WTC11 (cell line): ENCODE data around the gene DOCK1. TPM values are rescaled to one million over a fixed set of nuclear protein-coding genes. Genes with fewer than 3 reads are reported as not detected.

Source experiments
- ATAC-seq: fragments of 200-7000 bp; cut with Tn5 transposase; 2 replicates; pipeline ENCODE4 v1.10.0; 2021; ENCODE audit warnings: mild to moderate bottlenecking, moderate library complexity
- CTCF ChIA-PET: fragments of 300-600 bp; sonication (Branson Sonifier 250); formaldehyde crosslinking; loops from one replicate; lab custom pipeline; 2021; ENCODE audit warnings: antibody characterized with exemption; lab: Charles Lee
- POLR2A ChIA-PET: fragments of 350-600 bp; sonication (Branson Sonifier 250); formaldehyde crosslinking; loops from one replicate; lab custom pipeline; 2021; ENCODE audit warnings: antibody characterized with exemption; lab: Charles Lee
- DNase-seq: peaks from one replicate; pipeline ENCODE4 v3.0.0; 2021; ENCODE audit warnings: low spot score
- H3K27ac Mint-ChIP-seq: 2 replicates; pipeline ENCODE4 v1.8.0; 2021; ENCODE audit warnings: mixed read lengths
- H3K27me3 Mint-ChIP-seq: 2 replicates; pipeline ENCODE4 v1.8.0; 2021; ENCODE audit warnings: low read depth, mild to moderate bottlenecking, moderate library complexity, mixed read lengths
- H3K36me3 Mint-ChIP-seq: 2 replicates; pipeline ENCODE4 v1.8.0; 2021; ENCODE audit warnings: mixed read lengths
- H3K4me1 Mint-ChIP-seq: 2 replicates; pipeline ENCODE4 v1.8.0; 2022; ENCODE audit warnings: mixed read lengths
- H3K4me3 Mint-ChIP-seq: 2 replicates; pipeline ENCODE4 v1.8.0; 2021; ENCODE audit warnings: mild to moderate bottlenecking, moderate library complexity, mixed read lengths
- H3K9me3 Mint-ChIP-seq: 2 replicates; pipeline ENCODE4 v1.8.0; 2021; ENCODE audit warnings: mixed read lengths
- CBFB ChIP-seq: sonication (generic); formaldehyde crosslinking; IDR thresholded peaks from 2 replicates; pipeline ENCODE4 v1.8.1; 2022; ENCODE audit warnings: mild to moderate bottlenecking, low read depth, missing genetic modification reagents
- CREM ChIP-seq: sonication (generic); formaldehyde crosslinking; IDR thresholded peaks from 2 replicates; pipeline ENCODE4 v1.8.1; 2022; ENCODE audit warnings: mild to moderate bottlenecking, missing genetic modification reagents, moderate library complexity
- FOXP1 ChIP-seq: sonication (generic); formaldehyde crosslinking; IDR thresholded peaks from 2 replicates; pipeline ENCODE4 v1.8.0; 2022; ENCODE audit warnings: missing genetic modification reagents, mild to moderate bottlenecking, moderate library complexity, borderline replicate concordance
- GABPB1 ChIP-seq: sonication (generic); formaldehyde crosslinking; IDR thresholded peaks from 2 replicates; pipeline ENCODE4 v1.8.1; 2023; ENCODE audit warnings: mild to moderate bottlenecking, missing genetic modification reagents
- MXD4 ChIP-seq: fragments of 250-450 bp; sonication (Bioruptor Pico); IDR thresholded peaks from 2 replicates; pipeline ENCODE4 v1.8.0; 2021; ENCODE audit warnings: mild to moderate bottlenecking, moderate library complexity, borderline replicate concordance
- NFATC4 ChIP-seq: fragments of 250-450 bp; sonication (Bioruptor Pico); IDR thresholded peaks from 2 replicates; pipeline ENCODE4 v1.9.0; 2021; ENCODE audit warnings: mild to moderate bottlenecking
- NFYB ChIP-seq: sonication (generic); formaldehyde crosslinking; conservative IDR thresholded peaks from 2 replicates; pipeline ENCODE4 v1.8.0; 2022; ENCODE audit warnings: low read depth, missing genetic modification reagents
- NR2C2 ChIP-seq: sonication (generic); formaldehyde crosslinking; IDR thresholded peaks from 2 replicates; pipeline ENCODE4 v1.8.0; 2022; ENCODE audit warnings: mild to moderate bottlenecking, missing genetic modification reagents
- TEAD1 ChIP-seq: sonication (generic); formaldehyde crosslinking; IDR thresholded peaks from 2 replicates; pipeline ENCODE4 v1.8.0; 2022; ENCODE audit warnings: mild to moderate bottlenecking, missing genetic modification reagents
- TP53 ChIP-seq: sonication (generic); formaldehyde crosslinking; IDR thresholded peaks from 2 replicates; pipeline ENCODE4 v1.8.1; 2023; ENCODE audit warnings: mild to moderate bottlenecking, missing genetic modification reagents
- ZNF219 ChIP-seq: sonication (generic); formaldehyde crosslinking; IDR thresholded peaks from 2 replicates; pipeline ENCODE4 v1.8.0; 2023; ENCODE audit warnings: missing genetic modification reagents, mild to moderate bottlenecking, borderline replicate concordance
- ZNF263 ChIP-seq: sonication (generic); formaldehyde crosslinking; IDR thresholded peaks from 2 replicates; pipeline ENCODE4 v1.8.1; 2022; ENCODE audit warnings: low read depth, mild to moderate bottlenecking, moderate library complexity, missing genetic modification reagents
- ZNF317 ChIP-seq: sonication (generic); formaldehyde crosslinking; IDR thresholded peaks from 2 replicates; pipeline ENCODE4 v1.8.1; 2023; ENCODE audit warnings: low read depth, mild to moderate bottlenecking, moderate library complexity, missing genetic modification reagents, borderline replicate concordance
- total RNA-seq: library from RNA; stranded (reverse); gene quantifications from 3 replicates; pipeline ENCODE4 v1.2.3, GENCODE V29; 2021
- TF ChIP-seq, protein P1 (sequence below): sonication (generic); formaldehyde crosslinking; IDR thresholded peaks from 2 replicates; pipeline ENCODE4 v1.8.0; 2022; ENCODE audit warnings: missing genetic modification reagents
- TF ChIP-seq, protein P2 (sequence below): sonication (generic); formaldehyde crosslinking; IDR thresholded peaks from 2 replicates; pipeline ENCODE4 v1.8.0; 2022; ENCODE audit warnings: mild to moderate bottlenecking, missing genetic modification reagents
- TF ChIP-seq, protein P3 (sequence below): sonication (generic); formaldehyde crosslinking; IDR thresholded peaks from 2 replicates; pipeline ENCODE4 v1.8.1; 2023; ENCODE audit warnings: mild to moderate bottlenecking, missing genetic modification reagents
- TF ChIP-seq, protein P4 (sequence below): fragments of 250-450 bp; sonication (Bioruptor Pico); conservative IDR thresholded peaks from 2 replicates; pipeline ENCODE4 v1.9.0; 2021; ENCODE audit warnings: mild to moderate bottlenecking
- TF ChIP-seq, protein P5 (sequence below): fragments of 250-450 bp; sonication (Bioruptor Pico); IDR thresholded peaks from 2 replicates; pipeline ENCODE4 v1.9.0; 2021; ENCODE audit warnings: moderate library complexity, mild to moderate bottlenecking, inconsistent platforms, borderline replicate concordance

DOCK1 gene
- total RNA-seq, 1 experiment from 2014 or later = 52.1 TPM

DNA sequence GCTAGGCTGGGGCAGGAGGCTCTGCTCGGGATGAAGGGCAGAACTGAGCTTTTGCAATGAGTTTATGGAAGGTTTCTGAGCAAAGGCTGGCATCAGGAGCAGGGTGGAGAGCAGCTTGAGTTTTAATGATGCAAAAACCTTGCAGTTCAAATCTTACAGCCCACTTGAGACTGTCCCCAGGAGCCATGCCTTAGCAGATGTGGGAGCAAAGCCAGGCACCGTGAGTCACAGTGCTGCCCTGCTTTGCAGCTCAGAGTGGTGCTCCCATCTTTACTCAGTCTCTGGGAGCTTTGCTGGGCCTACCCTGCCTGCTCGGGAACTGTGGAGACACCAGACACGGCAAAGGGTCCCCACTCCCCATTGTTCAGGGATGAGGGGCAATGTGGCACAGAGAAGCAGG, 521.5 kb downstream of the DOCK1 start (continued):
- TF ChIP-seq TP53 (CRISPR knock-in tag) (no peak), CBFB (no peak)

DNA sequence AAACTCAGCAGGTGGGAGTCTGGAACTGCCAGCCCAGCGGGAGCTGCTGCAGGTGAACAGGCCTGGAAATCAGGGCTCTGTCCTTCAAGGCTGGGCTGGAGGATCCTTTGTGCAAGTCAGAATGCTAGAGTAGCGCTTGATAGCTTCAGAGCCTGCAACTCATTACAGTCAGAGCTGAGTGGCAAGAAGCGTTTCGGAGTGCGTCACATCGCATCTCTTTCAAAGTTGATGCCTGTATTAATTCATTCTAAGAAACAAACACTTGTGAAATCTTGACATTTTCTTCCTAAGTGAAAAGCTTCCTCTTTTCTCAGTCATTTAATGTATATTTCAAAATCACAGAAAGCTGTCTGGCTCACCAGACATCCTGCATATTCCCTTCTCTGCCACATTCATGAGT, 522.7 kb downstream of the DOCK1 start:
- TF ChIP-seq, protein P1, sequence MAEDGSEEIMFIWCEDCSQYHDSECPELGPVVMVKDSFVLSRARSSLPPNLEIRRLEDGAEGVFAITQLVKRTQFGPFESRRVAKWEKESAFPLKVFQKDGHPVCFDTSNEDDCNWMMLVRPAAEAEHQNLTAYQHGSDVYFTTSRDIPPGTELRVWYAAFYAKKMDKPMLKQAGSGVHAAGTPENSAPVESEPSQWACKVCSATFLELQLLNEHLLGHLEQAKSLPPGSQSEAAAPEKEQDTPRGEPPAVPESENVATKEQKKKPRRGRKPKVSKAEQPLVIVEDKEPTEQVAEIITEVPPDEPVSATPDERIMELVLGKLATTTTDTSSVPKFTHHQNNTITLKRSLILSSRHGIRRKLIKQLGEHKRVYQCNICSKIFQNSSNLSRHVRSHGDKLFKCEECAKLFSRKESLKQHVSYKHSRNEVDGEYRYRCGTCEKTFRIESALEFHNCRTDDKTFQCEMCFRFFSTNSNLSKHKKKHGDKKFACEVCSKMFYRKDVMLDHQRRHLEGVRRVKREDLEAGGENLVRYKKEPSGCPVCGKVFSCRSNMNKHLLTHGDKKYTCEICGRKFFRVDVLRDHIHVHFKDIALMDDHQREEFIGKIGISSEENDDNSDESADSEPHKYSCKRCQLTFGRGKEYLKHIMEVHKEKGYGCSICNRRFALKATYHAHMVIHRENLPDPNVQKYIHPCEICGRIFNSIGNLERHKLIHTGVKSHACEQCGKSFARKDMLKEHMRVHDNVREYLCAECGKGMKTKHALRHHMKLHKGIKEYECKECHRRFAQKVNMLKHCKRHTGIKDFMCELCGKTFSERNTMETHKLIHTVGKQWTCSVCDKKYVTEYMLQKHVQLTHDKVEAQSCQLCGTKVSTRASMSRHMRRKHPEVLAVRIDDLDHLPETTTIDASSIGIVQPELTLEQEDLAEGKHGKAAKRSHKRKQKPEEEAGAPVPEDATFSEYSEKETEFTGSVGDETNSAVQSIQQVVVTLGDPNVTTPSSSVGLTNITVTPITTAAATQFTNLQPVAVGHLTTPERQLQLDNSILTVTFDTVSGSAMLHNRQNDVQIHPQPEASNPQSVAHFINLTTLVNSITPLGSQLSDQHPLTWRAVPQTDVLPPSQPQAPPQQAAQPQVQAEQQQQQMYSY (CRISPR knock-in tag) = no peak
- no peak for TF ChIP-seq FOXP1 (CRISPR knock-in tag)
- no peak for TF ChIP-seq ZNF263 (CRISPR knock-in tag)
- TF ChIP-seq, protein P2, sequence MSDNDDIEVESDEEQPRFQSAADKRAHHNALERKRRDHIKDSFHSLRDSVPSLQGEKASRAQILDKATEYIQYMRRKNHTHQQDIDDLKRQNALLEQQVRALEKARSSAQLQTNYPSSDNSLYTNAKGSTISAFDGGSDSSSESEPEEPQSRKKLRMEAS (CRISPR knock-in tag) = no peak
- no peak for TF ChIP-seq NFYB (CRISPR knock-in tag)
- TF ChIP-seq MXD4 (CRISPR knock-in tag) = no peak
- no peak for TF ChIP-seq NFATC4 (CRISPR knock-in tag)
- TF ChIP-seq GABPB1 = no peak
- TF ChIP-seq, protein P3, sequence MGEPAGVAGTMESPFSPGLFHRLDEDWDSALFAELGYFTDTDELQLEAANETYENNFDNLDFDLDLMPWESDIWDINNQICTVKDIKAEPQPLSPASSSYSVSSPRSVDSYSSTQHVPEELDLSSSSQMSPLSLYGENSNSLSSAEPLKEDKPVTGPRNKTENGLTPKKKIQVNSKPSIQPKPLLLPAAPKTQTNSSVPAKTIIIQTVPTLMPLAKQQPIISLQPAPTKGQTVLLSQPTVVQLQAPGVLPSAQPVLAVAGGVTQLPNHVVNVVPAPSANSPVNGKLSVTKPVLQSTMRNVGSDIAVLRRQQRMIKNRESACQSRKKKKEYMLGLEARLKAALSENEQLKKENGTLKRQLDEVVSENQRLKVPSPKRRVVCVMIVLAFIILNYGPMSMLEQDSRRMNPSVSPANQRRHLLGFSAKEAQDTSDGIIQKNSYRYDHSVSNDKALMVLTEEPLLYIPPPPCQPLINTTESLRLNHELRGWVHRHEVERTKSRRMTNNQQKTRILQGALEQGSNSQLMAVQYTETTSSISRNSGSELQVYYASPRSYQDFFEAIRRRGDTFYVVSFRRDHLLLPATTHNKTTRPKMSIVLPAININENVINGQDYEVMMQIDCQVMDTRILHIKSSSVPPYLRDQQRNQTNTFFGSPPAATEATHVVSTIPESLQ = no peak
- no peak for TF ChIP-seq NR2C2 (CRISPR knock-in tag)
- TF ChIP-seq ZNF317 = no peak
- TF ChIP-seq CREM = no peak
- TF ChIP-seq, protein P4, sequence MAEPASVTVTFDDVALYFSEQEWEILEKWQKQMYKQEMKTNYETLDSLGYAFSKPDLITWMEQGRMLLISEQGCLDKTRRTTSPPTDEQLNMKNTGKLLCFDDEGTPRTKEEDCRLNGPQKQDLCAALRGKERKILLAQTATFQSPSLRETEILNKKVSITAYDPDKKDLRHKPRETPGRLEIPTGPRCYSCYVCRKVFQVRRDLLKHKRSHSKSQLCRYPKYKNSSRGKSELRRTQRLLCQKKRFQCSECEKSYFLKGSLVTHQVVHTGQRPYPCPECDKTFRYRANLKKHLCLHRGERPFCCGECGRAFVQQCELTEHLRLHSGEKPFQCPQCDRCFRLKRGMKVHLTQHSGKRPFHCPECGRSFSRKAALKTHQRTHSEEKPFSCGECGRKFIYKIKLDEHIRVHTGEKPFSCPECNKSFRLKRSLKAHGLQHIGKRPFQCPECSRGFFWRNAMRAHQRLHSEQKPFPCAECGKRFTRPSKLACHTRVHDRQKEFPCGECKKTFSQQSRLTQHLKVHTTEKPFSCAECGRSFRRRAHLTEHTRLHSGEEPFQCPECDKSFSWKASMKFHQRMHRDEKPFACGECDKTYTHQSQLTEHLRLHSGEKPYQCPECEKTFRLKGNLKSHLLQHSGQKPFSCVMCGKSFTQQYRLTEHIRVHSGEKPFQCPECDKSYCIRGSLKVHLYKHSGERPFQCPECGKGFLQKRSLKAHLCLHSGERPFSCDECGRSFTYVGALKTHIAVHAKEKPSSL (CRISPR knock-in tag) = no peak
- TF ChIP-seq, protein P5, sequence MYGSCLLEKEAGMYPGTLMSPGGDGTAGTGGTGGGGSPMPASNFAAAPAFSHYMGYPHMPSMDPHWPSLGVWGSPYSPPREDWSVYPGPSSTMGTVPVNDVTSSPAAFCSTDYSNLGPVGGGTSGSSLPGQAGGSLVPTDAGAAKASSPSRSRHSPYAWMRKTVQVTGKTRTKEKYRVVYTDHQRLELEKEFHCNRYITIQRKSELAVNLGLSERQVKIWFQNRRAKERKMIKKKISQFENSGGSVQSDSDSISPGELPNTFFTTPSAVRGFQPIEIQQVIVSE (CRISPR knock-in tag) = no peak
- TF ChIP-seq ZNF219 (CRISPR knock-in tag) = no peak
- no peak for TF ChIP-seq TEAD1 (CRISPR knock-in tag)
- POLR2A ChIA-PET = no interaction called here
- Mint-ChIP-seq H3K4me1 (peaks cover 11% of the 10 kb centered on the region), H3K27me3 (no peaks in the 10 kb centered on the region), H3K36me3 (peaks cover 43% of the 10 kb centered on the region), H3K4me3 (no peak overlapping the region), H3K27ac (peak overlapping the region; percentile 9; the same call in 1 of the 2 replicates), H3K9me3 (peaks cover 16% of the 10 kb centered on the region)
- ATAC-seq (no peak), DNase-seq (no peak)
- CTCF ChIA-PET = no interaction called here
